Measurements from ENCODE around the gene IL22RA1. TPM values are rescaled to one million over a fixed set of nuclear protein-coding genes. Genes with fewer than 3 reads are reported as not detected.

IL22RA1 gene
- not detected for total RNA-seq

- POLR2A ChIA-PET = interaction anchor here (0.5 to 0.6 kb wide), 2 partner anchors 24 to 426 kb away, joined by 3 read pairs; no protein-coding TSS in a partner anchor
- no peaks in the 10 kb centered on the region for H3K9me3 Mint-ChIP-seq (ENCODE audit: insufficient read depth)
- ATAC-seq = no peak
- CTCF ChIA-PET = interaction anchor here (0.6 to 2.5 kb wide), 2 partner anchors 8 to 475 kb away, joined by 3 to 9 read pairs; no protein-coding TSS in a partner anchor
- H3K36me3 Mint-ChIP-seq (ENCODE audit: low read depth) = no peaks in the 10 kb centered on the region
- no peak for DNase-seq
- no peak within 1 kb of the TSS for H3K4me3 Mint-ChIP-seq
- H3K27me3 Mint-ChIP-seq (ENCODE audit: low read depth) = peaks cover 14% of the 10 kb centered on the region
- H3K4me1 Mint-ChIP-seq (ENCODE audit: low read depth) = peaks cover 7% of the 10 kb centered on the region
- no peak within 1 kb of the TSS for H3K27ac Mint-ChIP-seq
Measured at GRCh38 chr1:24142546-24143534, at the start of gene IL22RA1. Gene IL22RA1 (minus strand): TSS chr1:24143140. CDS start chr1:24143082, 58 bp downstream.

GRCh38 chr1:24191860-24192259 is 48.9 kb upstream of the IL22RA1 start:
- POLR2A ChIA-PET = interaction anchor here (1.0 kb wide), 1 partner anchor 202 kb away, joined by 3 read pairs; no protein-coding TSS in a partner anchor
- Mint-ChIP-seq H3K27ac (peak overlapping the region; percentile 81), H3K9me3 (ENCODE audit: insufficient read depth) (no peaks in the 10 kb centered on the region), H3K4me1 (ENCODE audit: low read depth) (peaks cover 54% of the 10 kb centered on the region), H3K36me3 (ENCODE audit: low read depth) (no peaks in the 10 kb centered on the region), H3K4me3 (no peak overlapping the region), H3K27me3 (ENCODE audit: low read depth) (no peaks in the 10 kb centered on the region)
- DNase-seq (peak; percentile 39), ATAC-seq (peak; percentile 28)
- CTCF ChIA-PET = interaction anchor here (0.7 to 9.2 kb wide), 7 partner anchors 8 to 223 kb away, joined by 3 to 124 read pairs (median 5); partner anchors contain the start of gene NIPAL3

GRCh38 chr1:24190983-24191461 is 48.1 kb upstream of the IL22RA1 start:
- ATAC-seq = no peak
- ChIA-PET CTCF (interaction anchor here (1.1 to 9.2 kb wide), 10 partner anchors 9 to 444 kb away, joined by 3 to 124 read pairs (median 6); partner anchors contain the start of gene NIPAL3), POLR2A (interaction anchor here (0.7 to 2.1 kb wide), 3 partner anchors 200 to 224 kb away, joined by 3 to 5 read pairs (median 3); partner anchors contain the start of gene NIPAL3)
- no peak overlapping the region for H3K4me3 Mint-ChIP-seq
- DNase-seq = peak; percentile 32
- H3K27me3 Mint-ChIP-seq (ENCODE audit: low read depth) = no peaks in the 10 kb centered on the region
- H3K4me1 Mint-ChIP-seq (ENCODE audit: low read depth) = peaks cover 60% of the 10 kb centered on the region
- H3K36me3 Mint-ChIP-seq (ENCODE audit: low read depth) = no peaks in the 10 kb centered on the region
- H3K9me3 Mint-ChIP-seq (ENCODE audit: insufficient read depth) = no peaks in the 10 kb centered on the region
- peak overlapping the region; percentile 81 for H3K27ac Mint-ChIP-seq

GRCh38 chr1:24189528-24189927 is 46.6 kb upstream of the IL22RA1 start:
- ChIA-PET POLR2A (interaction anchor here (1.4 to 2.1 kb wide), 2 partner anchors 202 to 203 kb away, joined by 5 read pairs; no protein-coding TSS in a partner anchor), CTCF (interaction anchor here (1.3 to 9.2 kb wide), 9 partner anchors 10 to 446 kb away, joined by 4 to 124 read pairs (median 7); partner anchors contain the start of gene NIPAL3)
- H3K4me1 Mint-ChIP-seq (ENCODE audit: low read depth) = peaks cover 58% of the 10 kb centered on the region
- H3K36me3 Mint-ChIP-seq (ENCODE audit: low read depth) = no peaks in the 10 kb centered on the region
- no peaks in the 10 kb centered on the region for H3K9me3 Mint-ChIP-seq (ENCODE audit: insufficient read depth)
- H3K4me3 Mint-ChIP-seq = no peak overlapping the region
- ATAC-seq (no peak), DNase-seq (no peak)
- H3K27me3 Mint-ChIP-seq (ENCODE audit: low read depth) = no peaks in the 10 kb centered on the region
- peak overlapping the region; percentile 81 for H3K27ac Mint-ChIP-seq

- ChIA-PET CTCF (interaction anchor here (0.9 to 9.2 kb wide), 5 partner anchors 13 to 204 kb away, joined by 3 to 124 read pairs (median 12); no protein-coding TSS in a partner anchor), POLR2A (interaction anchor here (0.6 kb wide), 1 partner anchor 454 kb away, joined by 3 read pairs; no protein-coding TSS in a partner anchor)
- H3K4me1 Mint-ChIP-seq (ENCODE audit: low read depth) = peaks cover 50% of the 10 kb centered on the region
- H3K9me3 Mint-ChIP-seq (ENCODE audit: insufficient read depth) = no peaks in the 10 kb centered on the region
- H3K36me3 Mint-ChIP-seq (ENCODE audit: low read depth) = no peaks in the 10 kb centered on the region
- DNase-seq (peak; percentile 75), ATAC-seq (peak; percentile 89)
- H3K4me3 Mint-ChIP-seq = peak within 1 kb of the TSS; percentile 76
- H3K27me3 Mint-ChIP-seq (ENCODE audit: low read depth) = no peaks in the 10 kb centered on the region
- H3K27ac Mint-ChIP-seq = peak within 1 kb of the TSS; percentile 61
Measured at GRCh38 chr1:24186993-24187790, 44.3 kb upstream of the IL22RA1 start, which contains the start of gene IFNLR1. Gene IFNLR1 (minus strand): TSS chr1:24187289. CDS start chr1:24187248, 41 bp downstream.

- no peaks in the 10 kb centered on the region for H3K9me3 Mint-ChIP-seq (ENCODE audit: insufficient read depth)
- no peaks in the 10 kb centered on the region for H3K36me3 Mint-ChIP-seq (ENCODE audit: low read depth)
- POLR2A ChIA-PET = no interaction called here
Measured at GRCh38 chr1:24186711-24186992, 43.7 kb upstream of the IL22RA1 start.

GRCh38 chr1:24186031-24186710 is 43.2 kb upstream of the IL22RA1 start:
- H3K4me1 Mint-ChIP-seq (ENCODE audit: low read depth) = peaks cover 40% of the 10 kb centered on the region
- H3K27ac Mint-ChIP-seq = peak overlapping the region; percentile 52
- peak overlapping the region; percentile 76 for H3K4me3 Mint-ChIP-seq
- ChIA-PET POLR2A (no interaction called here), CTCF (interaction anchor here (0.9 to 9.2 kb wide), 6 partner anchors 14 to 205 kb away, joined by 3 to 124 read pairs (median 13); no protein-coding TSS in a partner anchor)
- no peak for ATAC-seq
- no peaks in the 10 kb centered on the region for H3K36me3 Mint-ChIP-seq (ENCODE audit: low read depth)
- DNase-seq = no peak
- no peaks in the 10 kb centered on the region for H3K27me3 Mint-ChIP-seq (ENCODE audit: low read depth)
- H3K9me3 Mint-ChIP-seq (ENCODE audit: insufficient read depth) = no peaks in the 10 kb centered on the region

More at GRCh38 chr1:24186711-24186992, 43.7 kb upstream of the IL22RA1 start:
- CTCF ChIA-PET = interaction anchor here (0.9 to 9.2 kb wide), 4 partner anchors 13 to 199 kb away, joined by 3 to 124 read pairs (median 13); no protein-coding TSS in a partner anchor
- H3K27me3 Mint-ChIP-seq (ENCODE audit: low read depth) = no peaks in the 10 kb centered on the region
- no peak for ATAC-seq
- H3K4me3 Mint-ChIP-seq = peak overlapping the region; percentile 76
- no peak for DNase-seq
- peaks cover 44% of the 10 kb centered on the region for H3K4me1 Mint-ChIP-seq (ENCODE audit: low read depth)
- peak overlapping the region; percentile 52 for H3K27ac Mint-ChIP-seq

- Mint-ChIP-seq H3K9me3 (ENCODE audit: insufficient read depth) (no peaks in the 10 kb centered on the region), H3K27me3 (ENCODE audit: low read depth) (no peaks in the 10 kb centered on the region), H3K36me3 (ENCODE audit: low read depth) (no peaks in the 10 kb centered on the region), H3K27ac (no peak overlapping the region), H3K4me1 (ENCODE audit: low read depth) (peaks cover 29% of the 10 kb centered on the region), H3K4me3 (no peak overlapping the region)
- DNase-seq (no peak), ATAC-seq (no peak)
- CTCF ChIA-PET = interaction anchor here (0.6 to 9.2 kb wide), 7 partner anchors 13 to 450 kb away, joined by 3 to 124 read pairs (median 3); no protein-coding TSS in a partner anchor
- POLR2A ChIA-PET = no interaction called here
Measured at GRCh38 chr1:24185076-24185475, 42.1 kb upstream of the IL22RA1 start.

GRCh38 chr1:24182061-24182460 is 39.1 kb upstream of the IL22RA1 start:
- no peak overlapping the region for H3K27ac Mint-ChIP-seq
- peaks cover 6% of the 10 kb centered on the region for H3K4me1 Mint-ChIP-seq (ENCODE audit: low read depth)
- no peak for DNase-seq
- no peaks in the 10 kb centered on the region for H3K27me3 Mint-ChIP-seq (ENCODE audit: low read depth)
- H3K36me3 Mint-ChIP-seq (ENCODE audit: low read depth) = no peaks in the 10 kb centered on the region
- POLR2A ChIA-PET = no interaction called here
- CTCF ChIA-PET = interaction anchor here (0.6 to 2.7 kb wide), 2 partner anchors 17 to 32 kb away, joined by 4 to 15 read pairs; no protein-coding TSS in a partner anchor
- no peak for ATAC-seq
- no peaks in the 10 kb centered on the region for H3K9me3 Mint-ChIP-seq (ENCODE audit: insufficient read depth)
- no peak overlapping the region for H3K4me3 Mint-ChIP-seq

- Mint-ChIP-seq H3K4me3 (no peak overlapping the region), H3K4me1 (ENCODE audit: low read depth) (peaks cover 5% of the 10 kb centered on the region), H3K27me3 (ENCODE audit: low read depth) (no peaks in the 10 kb centered on the region), H3K9me3 (ENCODE audit: insufficient read depth) (no peaks in the 10 kb centered on the region), H3K27ac (no peak overlapping the region), H3K36me3 (ENCODE audit: low read depth) (no peaks in the 10 kb centered on the region)
- ChIA-PET POLR2A (no interaction called here), CTCF (interaction anchor here (0.6 to 2.7 kb wide), 2 partner anchors 17 to 31 kb away, joined by 4 to 15 read pairs; no protein-coding TSS in a partner anchor)
- ATAC-seq = no peak
- no peak for DNase-seq
Measured at GRCh38 chr1:24181619-24182018, 38.7 kb upstream of the IL22RA1 start.
